Natural killer cell (primary cell): Measurements from ENCODE around the gene HNRNPU. TPM values are rescaled to one million over a fixed set of nuclear protein-coding genes. Genes with fewer than 3 reads are reported as not detected.

Experiments used
- ATAC-seq, 3 donors: fragments of 150-1000 bp in 2 of 3; fragments of 200-7000 bp in 1 of 3; cut with Tn5 transposase; 1 replicate in 1 of 3; 2 replicates in 2 of 3; pipeline ENCODE4 v1.10.0; 2021; ENCODE audit warnings: mild to moderate bottlenecking in 2 of 3, moderate library complexity in 2 of 3
- DNase-seq, 2 donors: peaks; one replicate each; pipeline versions ENCODE4 v3.0.0 to v3.0.0-alpha.2; 2013 to 2021; ENCODE audit warnings: mixed read lengths in 1 of 2
- H3K27ac ChIP-seq: one replicate; pipeline ENCODE4 v1.5.1; 2013; ENCODE audit warnings: mild to moderate bottlenecking, low read length
- H3K27me3 ChIP-seq: one replicate; pipeline ENCODE4 v1.6.1; 2013; ENCODE audit warnings: low read length; ENCODE audit not compliant: control insufficient read depth, insufficient read depth
- H3K36me3 ChIP-seq: one replicate; pipeline ENCODE4 v1.6.1; 2013; ENCODE audit warnings: low read length; ENCODE audit not compliant: control insufficient read depth, insufficient read depth
- H3K4me1 ChIP-seq: one replicate; pipeline ENCODE4 v1.6.1; 2013; ENCODE audit warnings: low read length; ENCODE audit not compliant: control insufficient read depth, insufficient read depth
- H3K4me3 ChIP-seq: one replicate; pipeline ENCODE4 v1.5.1; 2013; ENCODE audit warnings: low read length
- H3K9me3 ChIP-seq: one replicate; pipeline ENCODE4 v1.6.1; 2013; ENCODE audit warnings: low read length; ENCODE audit not compliant: control insufficient read depth, insufficient read depth
- H3K27ac Mint-ChIP-seq, 2 donors: one replicate each; pipeline ENCODE4 v1.8.0; 2022; ENCODE audit warnings: mild to moderate bottlenecking in 2 of 2, mixed read lengths in 2 of 2, moderate library complexity in 1 of 2
- H3K27me3 Mint-ChIP-seq, 2 donors: one replicate each; pipeline ENCODE4 v1.8.0; 2022; ENCODE audit warnings: low read depth in 2 of 2, mixed read lengths in 2 of 2
- H3K36me3 Mint-ChIP-seq: one replicate; pipeline ENCODE4 v1.8.0; 2022; ENCODE audit warnings: mixed read lengths
- H3K4me1 Mint-ChIP-seq, 2 donors: one replicate each; pipeline ENCODE4 v1.8.0; 2022; ENCODE audit warnings: mixed read lengths in 2 of 2
- H3K4me3 Mint-ChIP-seq: one replicate; pipeline ENCODE4 v1.8.0; 2022; ENCODE audit warnings: mild to moderate bottlenecking, moderate library complexity, mixed read lengths
- H3K9me3 Mint-ChIP-seq, 2 donors: one replicate each; pipeline ENCODE4 v1.8.0; 2022; ENCODE audit warnings: mixed read lengths in 2 of 2
- WGBS: methylation state at CpG from one replicate; pipeline ENCODE4 v1.1.7; 2013; ENCODE audit warnings: missing lambda C conversion rate; ENCODE audit not compliant: insufficient coverage; 5-methylcytosine and 5-hydroxymethylcytosine counted together
- intact Hi-C: fragments of 100-400 bp; cut with micrococcal nuclease; formaldehyde crosslinking; loops from one replicate; pipeline ENCODE4 v1.14.2; 2022
- total RNA-seq, 4 donors: library from RNA; stranded (reverse); fragments of 120-200 nt in 1 of 4; gene quantifications; one replicate each; pipeline versions ENCODE4 v1.2.3 to v1.2.4, GENCODE V29; 2013 to 2022
- TF ChIP-seq, protein P1 (sequence below): fragments of 200-600 bp; IDR thresholded peaks from one replicate; pipeline ENCODE4 v1.8.0; 2022; ENCODE audit warnings: antibody characterized with exemption

The HNRNPU gene
- total RNA-seq, 3 donors from 2014 or later (not counting 1 experiment from before 2014, with no cell fraction given) = 467 to 603 (median 504) TPM

DNA sequence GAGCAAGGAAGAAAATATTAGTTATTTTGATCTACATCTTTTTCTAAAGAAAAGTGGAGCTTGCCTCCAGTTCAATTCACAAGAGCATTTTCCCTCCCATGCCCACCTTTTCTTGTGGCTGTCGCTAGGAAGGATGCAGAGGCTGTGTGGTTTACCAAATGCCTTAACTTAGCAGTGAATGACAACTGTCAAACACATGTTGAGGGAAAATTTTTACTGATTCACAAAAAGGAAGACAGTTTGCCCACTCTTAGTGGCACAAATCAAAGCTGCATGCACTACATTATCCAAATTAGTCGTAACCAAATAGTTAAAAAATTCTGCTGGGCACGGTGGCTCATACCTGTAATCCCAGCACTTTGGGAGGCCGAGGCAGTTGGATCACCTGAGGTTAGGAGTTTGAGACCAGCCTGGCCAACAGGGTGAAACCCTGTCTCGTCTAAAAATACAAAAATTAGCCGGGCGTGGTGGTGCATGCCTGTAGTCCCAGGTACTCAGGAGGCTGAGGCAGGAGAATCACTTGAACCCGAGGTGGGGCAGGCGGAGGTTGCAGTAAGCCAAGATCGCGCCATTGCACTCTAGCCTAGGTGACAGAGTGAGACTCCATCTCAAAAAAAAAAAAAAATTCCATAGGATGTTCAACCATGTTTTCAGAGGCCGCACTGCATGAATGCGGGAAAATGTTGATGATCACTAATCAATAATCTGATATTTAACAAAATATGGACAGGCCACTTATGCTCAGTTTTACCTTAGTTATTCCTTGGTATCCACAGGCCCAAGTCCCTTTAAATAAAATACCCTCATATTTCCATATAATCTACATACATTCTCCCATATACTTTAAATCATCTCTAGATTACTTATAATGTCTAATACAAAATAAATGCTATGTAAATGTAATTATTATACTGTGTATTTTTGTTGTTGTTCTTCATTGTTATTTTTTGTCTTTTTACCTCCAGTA lies 19.9 kb downstream of the HNRNPU start:
- H3K9me3 ChIP-seq = no peaks in the 10 kb centered on the region
- no peaks in the 10 kb centered on the region for H3K27me3 ChIP-seq
- peaks cover 2% of the 10 kb centered on the region for H3K4me1 ChIP-seq
- peaks cover 83% of the 10 kb centered on the region for H3K36me3 ChIP-seq
- ATAC-seq (no peak), DNase-seq (no peak)
- H3K4me3 Mint-ChIP-seq = no peak overlapping the region
- H3K4me3 ChIP-seq = no peak overlapping the region
- H3K27ac ChIP-seq = no peak overlapping the region
- peaks cover 29 to 44% of the 10 kb centered on the region in 2 donors for H3K4me1 Mint-ChIP-seq
- no peaks in the 10 kb centered on the region for H3K27me3 Mint-ChIP-seq
- peak overlapping the region in 1 of 2 donors; percentile 18 for H3K27ac Mint-ChIP-seq
- intact Hi-C loops = no loop called here
- no peaks in the 10 kb centered on the region for H3K9me3 Mint-ChIP-seq
- H3K36me3 Mint-ChIP-seq = peaks cover 21% of the 10 kb centered on the region
- TF ChIP-seq, protein P1, sequence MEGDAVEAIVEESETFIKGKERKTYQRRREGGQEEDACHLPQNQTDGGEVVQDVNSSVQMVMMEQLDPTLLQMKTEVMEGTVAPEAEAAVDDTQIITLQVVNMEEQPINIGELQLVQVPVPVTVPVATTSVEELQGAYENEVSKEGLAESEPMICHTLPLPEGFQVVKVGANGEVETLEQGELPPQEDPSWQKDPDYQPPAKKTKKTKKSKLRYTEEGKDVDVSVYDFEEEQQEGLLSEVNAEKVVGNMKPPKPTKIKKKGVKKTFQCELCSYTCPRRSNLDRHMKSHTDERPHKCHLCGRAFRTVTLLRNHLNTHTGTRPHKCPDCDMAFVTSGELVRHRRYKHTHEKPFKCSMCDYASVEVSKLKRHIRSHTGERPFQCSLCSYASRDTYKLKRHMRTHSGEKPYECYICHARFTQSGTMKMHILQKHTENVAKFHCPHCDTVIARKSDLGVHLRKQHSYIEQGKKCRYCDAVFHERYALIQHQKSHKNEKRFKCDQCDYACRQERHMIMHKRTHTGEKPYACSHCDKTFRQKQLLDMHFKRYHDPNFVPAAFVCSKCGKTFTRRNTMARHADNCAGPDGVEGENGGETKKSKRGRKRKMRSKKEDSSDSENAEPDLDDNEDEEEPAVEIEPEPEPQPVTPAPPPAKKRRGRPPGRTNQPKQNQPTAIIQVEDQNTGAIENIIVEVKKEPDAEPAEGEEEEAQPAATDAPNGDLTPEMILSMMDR = no peak
- 80% methylated on average over 12 of the region's 13 CpGs for WGBS

DNA sequence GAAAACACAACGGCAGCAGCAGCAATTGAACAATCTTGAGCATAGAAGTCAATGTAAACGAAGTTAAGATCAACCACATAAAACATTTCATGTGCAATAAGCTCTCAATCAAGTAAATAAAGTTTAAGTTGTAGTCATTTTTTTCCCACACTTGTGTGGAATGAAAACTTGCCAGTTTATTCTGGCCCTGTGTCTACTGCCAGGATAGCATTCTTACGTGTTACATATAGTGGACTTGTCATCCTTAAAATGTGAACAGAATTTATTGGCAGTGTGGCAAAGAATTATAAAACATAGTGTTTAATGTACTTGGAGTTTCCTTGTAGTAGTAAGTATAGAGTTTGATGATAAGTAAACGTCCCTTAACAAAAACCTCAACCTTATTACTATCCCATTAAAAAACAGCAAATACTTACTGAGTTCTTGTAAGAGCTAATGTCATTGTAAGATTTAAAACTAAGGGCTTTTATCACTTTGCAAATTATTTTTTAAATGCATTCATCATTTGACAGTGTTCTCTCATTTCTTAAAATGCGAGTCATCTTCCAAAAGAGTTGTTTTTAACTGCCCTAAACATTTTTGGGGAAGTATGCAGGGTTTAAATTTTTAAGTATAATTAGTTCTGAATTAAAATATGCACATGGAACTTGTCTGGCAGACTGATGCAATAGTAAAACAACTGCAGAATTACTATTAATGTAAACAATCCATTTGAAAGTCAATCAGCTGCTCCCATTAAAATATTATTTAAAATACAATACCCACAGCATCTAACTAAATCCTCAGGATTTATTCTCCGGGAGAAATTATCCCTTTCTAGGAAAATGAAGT lies 21.0 kb downstream of the HNRNPU start:
- 90% methylated on average over 3 of the region's 6 CpGs for WGBS
- intact Hi-C loops = no loop called here
- no peaks in the 10 kb centered on the region for H3K9me3 Mint-ChIP-seq
- peaks cover 29 to 44% of the 10 kb centered on the region in 2 donors for H3K4me1 Mint-ChIP-seq
- ATAC-seq (no peak), DNase-seq (no peak)
- Histone ChIP-seq H3K36me3 (peaks cover 74% of the 10 kb centered on the region), H3K9me3 (no peaks in the 10 kb centered on the region), H3K4me1 (peaks cover 2% of the 10 kb centered on the region), H3K4me3 (no peak overlapping the region), H3K27ac (no peak overlapping the region), H3K27me3 (no peaks in the 10 kb centered on the region)
- no peaks in the 10 kb centered on the region for H3K27me3 Mint-ChIP-seq
- H3K36me3 Mint-ChIP-seq = peaks cover 14% of the 10 kb centered on the region
- H3K4me3 Mint-ChIP-seq = no peak overlapping the region
- H3K27ac Mint-ChIP-seq = peak overlapping the region in 1 of 2 donors; percentile 18
- TF ChIP-seq, protein P1 = no peak

DNA sequence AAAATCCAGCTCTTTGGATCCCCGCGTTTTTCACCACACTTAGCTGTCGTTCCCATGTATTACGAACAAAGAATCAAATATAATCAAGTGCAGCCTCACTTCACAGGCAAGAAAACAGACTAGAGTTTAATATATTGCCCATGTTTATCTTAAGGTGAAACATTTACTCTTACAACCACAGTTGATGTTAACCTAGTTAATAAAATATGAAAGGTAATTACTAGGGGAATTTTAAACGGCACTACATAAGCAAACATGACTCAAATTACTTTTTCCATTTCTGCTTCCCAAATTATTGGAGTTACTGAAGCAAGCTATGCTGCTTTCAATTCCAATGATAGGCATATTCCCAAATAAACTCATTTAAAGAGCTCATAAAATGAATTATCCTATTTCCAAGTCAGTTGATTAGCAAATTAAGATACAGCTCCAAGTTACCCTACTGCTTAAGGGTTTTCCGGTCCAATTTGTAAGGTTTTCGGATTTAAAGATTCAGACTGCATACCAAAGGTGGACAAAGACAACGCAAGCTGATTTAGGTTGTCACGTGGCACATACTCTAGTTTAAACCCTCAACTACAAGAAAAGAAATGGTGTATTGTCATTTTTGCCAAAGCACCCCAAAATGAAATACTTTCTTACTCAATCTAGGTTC lies 22.9 kb downstream of the HNRNPU start:
- no peaks in the 10 kb centered on the region for H3K9me3 Mint-ChIP-seq
- WGBS = 94% methylated on average over 9 of the region's 9 CpGs
- Histone ChIP-seq H3K9me3 (no peaks in the 10 kb centered on the region), H3K27ac (no peak overlapping the region), H3K4me3 (no peak overlapping the region), H3K27me3 (no peaks in the 10 kb centered on the region), H3K36me3 (peaks cover 56% of the 10 kb centered on the region), H3K4me1 (peaks cover 2% of the 10 kb centered on the region)
- TF ChIP-seq, protein P1 = no peak
- intact Hi-C loops = no loop called here
- no peaks in the 10 kb centered on the region for H3K27me3 Mint-ChIP-seq
- no peak overlapping the region for H3K4me3 Mint-ChIP-seq
- H3K27ac Mint-ChIP-seq = peak overlapping the region in 1 of 2 donors; percentile 96
- DNase-seq (no peak), ATAC-seq (no peak)
- H3K4me1 Mint-ChIP-seq = peaks cover 34 to 43% of the 10 kb centered on the region in 2 donors
- H3K36me3 Mint-ChIP-seq = peaks cover 6% of the 10 kb centered on the region
